ENCODE data around the gene DOCK1.

The DOCK1 gene

GRCh38 chr10:127017541-127018297, 112.5 kb downstream of the DOCK1 start:
- no peak for TF ChIP-seq CTCF (IDR thresholded peaks at IDR 0.05; ENCODE audit: insufficient read depth, low read depth, low read length, missing control alignments)
- peak; percentile 19 for DNase-seq (ENCODE audit: low read depth)
- H3K4me3 ChIP-seq (ENCODE audit: low read length): no peak overlapping the region

GRCh38 chr10:127018298-127018650, 113.0 kb downstream of the DOCK1 start:
- DNase-seq (ENCODE audit: low read depth): no peak
- H3K4me3 ChIP-seq (ENCODE audit: low read length): no peak overlapping the region
- no peak for TF ChIP-seq CTCF (IDR thresholded peaks at IDR 0.05; ENCODE audit: insufficient read depth, low read depth, low read length, missing control alignments)

GRCh38 chr10:127018766-127019165, 113.5 kb downstream of the DOCK1 start:
- no peak for DNase-seq (ENCODE audit: low read depth)
- TF ChIP-seq CTCF (IDR thresholded peaks at IDR 0.05; ENCODE audit: insufficient read depth, low read depth, low read length, missing control alignments): no peak
- no peak overlapping the region for H3K4me3 ChIP-seq (ENCODE audit: low read length)

GRCh38 chr10:127020260-127020659, 115.0 kb downstream of the DOCK1 start:
- DNase-seq (ENCODE audit: low read depth): no peak
- no peak for TF ChIP-seq CTCF (IDR thresholded peaks at IDR 0.05; ENCODE audit: insufficient read depth, low read depth, low read length, missing control alignments)
- no peak overlapping the region for H3K4me3 ChIP-seq (ENCODE audit: low read length)

- TF ChIP-seq CTCF (IDR thresholded peaks at IDR 0.05; ENCODE audit: insufficient read depth, low read depth, low read length, missing control alignments): no peak
- DNase-seq (ENCODE audit: low read depth): no peak
- H3K4me3 ChIP-seq (ENCODE audit: low read length): no peak overlapping the region
These were observed 116.6 kb downstream of the DOCK1 start for GRCh38 chr10:127021801-127022200.

- DNase-seq (ENCODE audit: low read depth): no peak
These were observed 119.6 kb downstream of the DOCK1 start for GRCh38 chr10:127024685-127025435.

More at GRCh38 chr10:127024685-127025435, 119.6 kb downstream of the DOCK1 start:
- H3K4me3 ChIP-seq (ENCODE audit: low read length): no peak overlapping the region
- no peak for TF ChIP-seq CTCF (IDR thresholded peaks at IDR 0.05; ENCODE audit: insufficient read depth, low read depth, low read length, missing control alignments)

Data from epithelial cell of esophagus (primary cell).